CD4-positive, alpha-beta T cell (primary cell): Measurements from ENCODE around the gene ZGPAT. TPM values are rescaled to one million over a fixed set of nuclear protein-coding genes. Genes with fewer than 3 reads are reported as not detected.
A peak's percentile ranks its signal among the peaks of the same experiment; 100 is the strongest.

Source experiments
- ATAC-seq: fragments of 200-7000 bp; cut with Tn5 transposase; one replicate; pipeline ENCODE4 v1.10.0; 2022; ENCODE audit warnings: mild to moderate bottlenecking; ENCODE audit not compliant: poor library complexity
- CTCF ChIA-PET: fragments of 350-600 bp; sonication (Branson Sonifier 250); formaldehyde crosslinking; loops from one replicate; lab custom pipeline; 2021; ENCODE audit warnings: antibody characterized with exemption, inconsistent platforms; lab: Charles Lee
- POLR2A ChIA-PET: fragments of 350-600 bp; sonication (Branson Sonifier 250); formaldehyde crosslinking; loops from one replicate; lab custom pipeline; 2021; ENCODE audit warnings: antibody characterized with exemption, inconsistent platforms; lab: Charles Lee
- DNase-seq, 14 experiments: peaks; one replicate each; pipeline ENCODE4 v3.0.0-alpha.2; 2013 to 2020; ENCODE audit warnings: mixed read lengths in 2 of 14
- H3K27ac ChIP-seq, 2 donors: one replicate each; pipeline versions ENCODE4 v1.5.1 to v1.7.0; 2013; ENCODE audit warnings: low read length in 2 of 2, low read depth in 1 of 2, mild to moderate bottlenecking in 1 of 2
- H3K27me3 ChIP-seq, 2 experiments: 1 replicate in 1 of 2; 2 replicates in 1 of 2; pipeline versions ENCODE4 v1.6.1 to v1.7.0; 2013; ENCODE audit warnings: low read length in 2 of 2, control low read depth in 1 of 2, mild to moderate bottlenecking in 1 of 2, moderate library complexity in 1 of 2; ENCODE audit not compliant: insufficient read depth in 2 of 2, control insufficient read depth in 1 of 2
- H3K36me3 ChIP-seq: one replicate; pipeline ENCODE4 v1.6.1; 2013; ENCODE audit warnings: low read length, control low read depth; ENCODE audit not compliant: insufficient read depth
- H3K4me1 ChIP-seq: one replicate; pipeline ENCODE4 v1.6.1; 2013; ENCODE audit warnings: low read length, control low read depth; ENCODE audit not compliant: insufficient read depth
- H3K4me3 ChIP-seq: one replicate; pipeline ENCODE4 v1.5.1; 2013; ENCODE audit warnings: mild to moderate bottlenecking, low read length, moderate library complexity
- H3K9me3 ChIP-seq, 2 experiments: 1 replicate in 1 of 2; 2 replicates in 1 of 2; pipeline versions ENCODE4 v1.6.1 to v1.7.0; 2013; ENCODE audit warnings: low read length in 2 of 2, mild to moderate bottlenecking in 2 of 2, control low read depth in 1 of 2, moderate library complexity in 1 of 2; ENCODE audit not compliant: control insufficient read depth in 1 of 2, insufficient read depth in 1 of 2
- H3K27ac Mint-ChIP-seq: one replicate; pipeline ENCODE4 v1.8.0; 2020; ENCODE audit warnings: mixed read lengths
- H3K27me3 Mint-ChIP-seq: one replicate; pipeline ENCODE4 v1.8.0; 2021; ENCODE audit warnings: mixed read lengths
- H3K36me3 Mint-ChIP-seq: one replicate; pipeline ENCODE4 v1.8.0; 2021; ENCODE audit warnings: low read depth, mixed read lengths
- H3K4me1 Mint-ChIP-seq: one replicate; pipeline ENCODE4 v1.8.0; 2021; ENCODE audit warnings: low read depth, mixed read lengths
- H3K4me3 Mint-ChIP-seq: one replicate; pipeline ENCODE4 v1.8.0; 2020; ENCODE audit warnings: mild to moderate bottlenecking, mixed read lengths
- H3K9me3 Mint-ChIP-seq: one replicate; pipeline ENCODE4 v1.8.0; 2020; ENCODE audit warnings: mixed read lengths
- CTCF ChIP-seq: fragments of 200-600 bp; IDR thresholded peaks from one replicate; pipeline ENCODE4 v1.8.0; 2022; ENCODE audit warnings: antibody characterized with exemption, mild to moderate bottlenecking
- intact Hi-C, 2 experiments: fragments of 100-400 bp; cut with DNase I in 1 of 2; cut with micrococcal nuclease in 1 of 2; formaldehyde crosslinking; loops; one replicate each; pipeline versions ENCODE4 v1.15.1 to v1.9.0; 2023 to 2025; cut with DNase I, micrococcal nuclease
- polyA plus RNA-seq, 2 donors: library from polyadenylated mRNA; unstranded; fragments of 120-200 nt; gene quantifications; one replicate each; pipeline ENCODE4 v1.2.1, GENCODE V29; 2013
- total RNA-seq, 174 experiments: library from RNA in 2 of 174; stranded (reverse) in 2 of 174; gene quantifications; one replicate each; pipeline ENCODE4 v1.2.3 and lab custom pipeline; 2021 to 2026

Gene ZGPAT, protein sequence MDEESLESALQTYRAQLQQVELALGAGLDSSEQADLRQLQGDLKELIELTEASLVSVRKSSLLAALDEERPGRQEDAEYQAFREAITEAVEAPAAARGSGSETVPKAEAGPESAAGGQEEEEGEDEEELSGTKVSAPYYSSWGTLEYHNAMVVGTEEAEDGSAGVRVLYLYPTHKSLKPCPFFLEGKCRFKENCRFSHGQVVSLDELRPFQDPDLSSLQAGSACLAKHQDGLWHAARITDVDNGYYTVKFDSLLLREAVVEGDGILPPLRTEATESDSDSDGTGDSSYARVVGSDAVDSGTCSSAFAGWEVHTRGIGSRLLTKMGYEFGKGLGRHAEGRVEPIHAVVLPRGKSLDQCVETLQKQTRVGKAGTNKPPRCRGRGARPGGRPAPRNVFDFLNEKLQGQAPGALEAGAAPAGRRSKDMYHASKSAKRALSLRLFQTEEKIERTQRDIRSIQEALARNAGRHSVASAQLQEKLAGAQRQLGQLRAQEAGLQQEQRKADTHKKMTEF
- 10 to 100 TPM; 28.2 to 33.4 TPM for total RNA-seq
- polyA plus RNA-seq (2013, experiment 1 of 2), result 43.4 TPM
- 49.3 TPM for polyA plus RNA-seq (2013, experiment 2 of 2)
- 6.3 to 22.6 (median 12.7) reads per million in 172 experiments for total RNA-seq (lab: John Stamatoyannopoulos, UW)

- Histone ChIP-seq H3K27me3 (no peaks in the 10 kb centered on the region), H3K27ac (peak within 1 kb of the TSS; percentile 55 to 71), H3K4me1 (peaks cover 45% of the 10 kb centered on the region), H3K36me3 (peaks cover 67% of the 10 kb centered on the region), H3K4me3 (peak within 1 kb of the TSS; percentile 76), H3K9me3 (no peaks in the 10 kb centered on the region)
- Mint-ChIP-seq H3K9me3 (no peaks in the 10 kb centered on the region), H3K27me3 (no peaks in the 10 kb centered on the region), H3K27ac (peak within 1 kb of the TSS; percentile 89), H3K4me1 (peaks cover 46% of the 10 kb centered on the region), H3K36me3 (peaks cover 64% of the 10 kb centered on the region), H3K4me3 (peak within 1 kb of the TSS; percentile 88)
- intact Hi-C loops, result loop anchor here (1.0 to 10.0 kb wide), 15 partner anchors 29 to 355 kb away; partner anchors contain the start of genes LIME1 (in 2 of the 2), RTEL1 (in 2 of the 2), SAMD10 (in 2 of the 2) and TCEA2 (in 1 of the 2)
- peak; percentile 71 to 94 (median 88) for DNase-seq
- TF ChIP-seq CTCF, result no peak
- peak; percentile 78 for ATAC-seq
- ChIA-PET POLR2A (interaction anchor here (0.6 to 5.0 kb wide), 21 partner anchors 9 to 188 kb away, joined by 3 to 168 read pairs (median 4); partner anchors contain the start of genes GMEB2, LIME1, PPDPF and PTK6), CTCF (interaction anchor here (0.6 to 3.9 kb wide), 14 partner anchors 20 to 331 kb away, joined by 3 to 44 read pairs (median 6); partner anchors contain the start of genes LIME1, PRPF6 and SLC2A4RG)
Observed at GRCh38 chr20:63707558-63708300, at the start of gene ZGPAT, which contains the start of gene ARFRP1. Gene ZGPAT, plus strand, starts transcription at chr20:63708039. Its CDS starts 542 bp downstream, at chr20:63708581. Gene ARFRP1, minus strand, starts transcription at chr20:63707976. Its CDS starts 885 bp downstream, at chr20:63707091.

GRCh38 chr20:63658749-63659187 lies 49.1 kb upstream of the ZGPAT start:
- H3K4me3 ChIP-seq, result peak overlapping the region; percentile 76
- H3K27me3 ChIP-seq, result no peaks in the 10 kb centered on the region
- peaks cover 19% of the 10 kb centered on the region for H3K36me3 ChIP-seq
- no peaks in the 10 kb centered on the region for H3K9me3 ChIP-seq
- H3K4me3 Mint-ChIP-seq, result peak overlapping the region; percentile 98
- intact Hi-C loops, result loop anchor here (1.0 to 10.0 kb wide), 11 partner anchors 16 to 599 kb away; partner anchors contain the start of genes ARFRP1 (in 2 of the 2), ABHD16B (in 1 of the 2), LIME1 (in 1 of the 2) and PCMTD2 (in 1 of the 2)
- ChIA-PET POLR2A (interaction anchor here (0.7 to 1.8 kb wide), 23 partner anchors 10 to 1007 kb away, joined by 3 to 32 read pairs (median 4); partner anchors contain the start of genes ARFRP1, GMEB2, HELZ2 and LIME1), CTCF (interaction anchor here (0.6 to 1.8 kb wide), 8 partner anchors 17 to 379 kb away, joined by 3 to 7 read pairs (median 4); no protein-coding TSS in a partner anchor)
- H3K4me1 ChIP-seq, result peaks cover 43% of the 10 kb centered on the region
- no peak for TF ChIP-seq CTCF
- peak overlapping the region in 1 of 2 donors; percentile 87 for H3K27ac ChIP-seq
- peaks cover 38% of the 10 kb centered on the region for H3K4me1 Mint-ChIP-seq
- peak overlapping the region; percentile 96 for H3K27ac Mint-ChIP-seq
- DNase-seq (no peak), ATAC-seq (peak; percentile 11)
- no peaks in the 10 kb centered on the region for H3K9me3 Mint-ChIP-seq
- peaks cover 21% of the 10 kb centered on the region for H3K36me3 Mint-ChIP-seq
- no peaks in the 10 kb centered on the region for H3K27me3 Mint-ChIP-seq
